GM19397 (cell line): ENCODE measurements around the gene KIRREL2.
"Not testable (repeated sequence)": the region's sequence is repeated elsewhere in the genome, so short reads cannot be mapped to it uniquely, and the experiment has no call there.

Source experiments
- ATAC-seq: cut with Tn5 transposase; IDR thresholded peaks from one replicate; pipeline ENCODE4 v1.9.1; 2021; ENCODE audit warnings: mild to moderate bottlenecking, moderate library complexity; ENCODE audit not compliant: unreplicated experiment

Gene KIRREL2

GRCh38 chr19:35868823-35869326 is 12.2 kb downstream of the KIRREL2 start:
- ATAC-seq = no peak

- ATAC-seq = no peak
Observed at GRCh38 chr19:35869327-35870123, 12.8 kb downstream of the KIRREL2 start.

GRCh38 chr19:35870124-35870736 is 13.5 kb downstream of the KIRREL2 start:
- not testable (repeated sequence) for ATAC-seq

GRCh38 chr19:35870798-35871197 is 14.1 kb downstream of the KIRREL2 start:
- no peak for ATAC-seq

- ATAC-seq = no peak
Observed at GRCh38 chr19:35871611-35872010, 14.9 kb downstream of the KIRREL2 start.

- ATAC-seq = no peak
Observed at GRCh38 chr19:35872180-35872579, 15.5 kb downstream of the KIRREL2 start.

GRCh38 chr19:35874392-35874930 is 17.8 kb downstream of the KIRREL2 start:
- ATAC-seq = no peak

- no peak for ATAC-seq
Observed at GRCh38 chr19:35879068-35879467, 22.4 kb downstream of the KIRREL2 start.

GRCh38 chr19:35879770-35880317 is 23.1 kb downstream of the KIRREL2 start:
- ATAC-seq = no peak

- no peak for ATAC-seq
Observed at GRCh38 chr19:35882114-35882832, 25.6 kb downstream of the KIRREL2 start.

- ATAC-seq = no peak
Observed at GRCh38 chr19:35883882-35884281, 27.2 kb downstream of the KIRREL2 start.

GRCh38 chr19:35885225-35885738 is 28.6 kb downstream of the KIRREL2 start:
- ATAC-seq = no peak

- no peak for ATAC-seq
Observed at GRCh38 chr19:35885904-35886303, 29.2 kb downstream of the KIRREL2 start.

GRCh38 chr19:35887197-35887596 is 30.5 kb downstream of the KIRREL2 start:
- ATAC-seq = no peak

GRCh38 chr19:35888398-35888797 is 31.7 kb downstream of the KIRREL2 start:
- ATAC-seq = no peak

GRCh38 chr19:35889370-35890112 is 32.8 kb downstream of the KIRREL2 start:
- no peak for ATAC-seq

- no peak for ATAC-seq
Observed at GRCh38 chr19:35890113-35890650, 33.5 kb downstream of the KIRREL2 start.

- ATAC-seq = not testable (repeated sequence)
Observed at GRCh38 chr19:35891819-35892218, 35.1 kb downstream of the KIRREL2 start.

GRCh38 chr19:35894342-35894741 is 37.6 kb downstream of the KIRREL2 start:
- no peak for ATAC-seq
